ENCODE measurements around the gene EPG5.
A peak's percentile ranks its signal among the peaks of the same experiment; 100 is the strongest.
"Not testable (repeated sequence)": the region's sequence is repeated elsewhere in the genome, so short reads cannot be mapped to it uniquely, and the experiment has no call there.

EPG5 gene, protein sequence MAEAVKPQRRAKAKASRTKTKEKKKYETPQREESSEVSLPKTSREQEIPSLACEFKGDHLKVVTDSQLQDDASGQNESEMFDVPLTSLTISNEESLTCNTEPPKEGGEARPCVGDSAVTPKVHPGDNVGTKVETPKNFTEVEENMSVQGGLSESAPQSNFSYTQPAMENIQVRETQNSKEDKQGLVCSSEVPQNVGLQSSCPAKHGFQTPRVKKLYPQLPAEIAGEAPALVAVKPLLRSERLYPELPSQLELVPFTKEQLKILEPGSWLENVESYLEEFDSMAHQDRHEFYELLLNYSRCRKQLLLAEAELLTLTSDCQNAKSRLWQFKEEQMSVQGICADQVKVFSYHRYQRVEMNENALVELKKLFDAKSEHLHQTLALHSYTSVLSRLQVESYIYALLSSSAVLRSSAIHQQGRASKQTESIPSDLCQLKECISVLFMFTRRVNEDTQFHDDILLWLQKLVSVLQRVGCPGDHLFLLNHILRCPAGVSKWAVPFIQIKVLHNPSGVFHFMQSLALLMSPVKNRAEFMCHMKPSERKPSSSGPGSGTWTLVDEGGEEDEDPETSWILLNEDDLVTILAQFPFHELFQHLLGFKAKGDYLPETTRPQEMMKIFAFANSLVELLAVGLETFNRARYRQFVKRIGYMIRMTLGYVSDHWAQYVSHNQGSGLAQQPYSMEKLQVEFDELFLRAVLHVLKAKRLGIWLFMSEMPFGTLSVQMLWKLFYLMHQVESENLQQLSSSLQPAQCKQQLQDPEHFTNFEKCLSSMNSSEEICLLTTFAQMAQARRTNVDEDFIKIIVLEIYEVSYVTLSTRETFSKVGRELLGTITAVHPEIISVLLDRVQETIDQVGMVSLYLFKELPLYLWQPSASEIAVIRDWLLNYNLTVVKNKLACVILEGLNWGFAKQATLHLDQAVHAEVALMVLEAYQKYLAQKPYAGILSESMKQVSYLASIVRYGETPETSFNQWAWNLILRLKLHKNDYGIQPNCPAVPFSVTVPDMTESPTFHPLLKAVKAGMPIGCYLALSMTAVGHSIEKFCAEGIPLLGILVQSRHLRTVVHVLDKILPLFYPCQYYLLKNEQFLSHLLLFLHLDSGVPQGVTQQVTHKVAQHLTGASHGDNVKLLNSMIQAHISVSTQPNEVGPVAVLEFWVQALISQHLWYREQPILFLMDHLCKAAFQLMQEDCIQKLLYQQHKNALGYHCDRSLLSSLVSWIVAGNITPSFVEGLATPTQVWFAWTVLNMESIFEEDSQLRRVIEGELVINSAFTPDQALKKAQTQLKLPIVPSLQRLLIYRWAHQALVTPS (N-terminal part only)

GRCh38 chr18:45967007-45967706, at the start of gene EPG5:
TSS of gene EPG5 (minus strand) at chr18:45967329. CDS start at chr18:45967239, 90 bp downstream.
- DNase-seq, result peak; percentile 97

- peak; percentile 69 for DNase-seq
Measured at GRCh38 chr18:46013484-46014189, 46.5 kb upstream of the EPG5 start.

DNA sequence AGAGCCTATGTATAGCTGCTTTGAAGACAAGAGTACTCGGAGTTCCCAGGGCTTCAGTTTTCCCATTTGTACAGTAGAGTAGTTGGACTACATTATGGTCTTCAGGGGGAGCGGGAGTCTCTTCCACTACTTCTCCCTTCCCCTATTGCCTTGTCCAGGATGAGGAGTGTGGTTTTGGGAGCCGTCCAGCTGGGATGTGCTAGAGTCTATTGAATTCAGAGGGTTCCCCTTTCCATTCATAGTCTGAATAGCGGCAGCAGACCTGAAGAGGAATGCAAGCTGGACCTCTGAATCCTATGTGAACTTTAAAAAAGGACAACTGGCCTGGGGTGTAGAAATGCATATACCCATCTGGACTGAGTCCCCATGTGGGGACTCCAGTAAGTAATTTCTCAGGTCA, 43.5 kb upstream of the EPG5 start:
- no peak for DNase-seq

DNA sequence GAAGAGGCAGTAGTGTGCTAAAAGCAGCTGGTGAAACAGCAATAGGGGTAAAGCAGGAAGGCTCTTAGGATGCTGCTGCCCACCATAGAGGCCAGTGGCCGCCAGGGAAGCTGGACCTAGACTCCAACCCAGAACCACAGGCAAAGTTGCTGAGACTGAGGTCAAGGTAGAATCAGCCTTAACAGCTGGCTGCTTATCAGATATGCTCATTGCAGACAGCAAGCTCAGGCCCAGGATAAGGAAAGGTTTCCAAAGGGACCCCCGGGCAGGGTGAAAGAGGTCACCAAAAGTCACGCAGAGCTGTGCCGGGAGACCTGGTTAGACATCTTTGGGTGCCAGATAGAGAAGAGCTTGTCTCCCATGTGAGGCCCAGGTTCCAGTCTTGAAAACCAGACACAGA, 42.9 kb upstream of the EPG5 start:
- no peak for DNase-seq

- DNase-seq, result peak; percentile 63
Measured at GRCh38 chr18:46009125-46009840, 42.2 kb upstream of the EPG5 start.

DNA sequence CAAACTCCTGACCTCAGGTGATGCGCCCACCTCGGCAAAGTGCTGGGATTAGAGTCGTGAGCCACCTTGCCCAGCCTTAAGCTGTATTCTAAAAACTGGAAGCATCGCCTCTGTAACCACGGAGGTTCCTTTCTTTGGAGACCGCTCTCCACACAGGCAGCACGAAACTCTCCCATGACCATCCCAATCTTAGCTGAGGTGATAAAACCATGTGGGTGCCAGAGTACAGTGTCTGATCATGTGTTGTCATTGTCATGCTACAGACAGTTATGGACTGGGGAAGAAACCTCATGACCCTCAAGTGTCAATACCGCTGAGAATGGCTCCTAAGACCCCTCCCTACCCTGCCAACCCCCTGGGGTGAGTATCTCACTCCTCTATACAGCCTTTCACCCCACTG, 41.4 kb upstream of the EPG5 start:
- DNase-seq, result no peak

DNA sequence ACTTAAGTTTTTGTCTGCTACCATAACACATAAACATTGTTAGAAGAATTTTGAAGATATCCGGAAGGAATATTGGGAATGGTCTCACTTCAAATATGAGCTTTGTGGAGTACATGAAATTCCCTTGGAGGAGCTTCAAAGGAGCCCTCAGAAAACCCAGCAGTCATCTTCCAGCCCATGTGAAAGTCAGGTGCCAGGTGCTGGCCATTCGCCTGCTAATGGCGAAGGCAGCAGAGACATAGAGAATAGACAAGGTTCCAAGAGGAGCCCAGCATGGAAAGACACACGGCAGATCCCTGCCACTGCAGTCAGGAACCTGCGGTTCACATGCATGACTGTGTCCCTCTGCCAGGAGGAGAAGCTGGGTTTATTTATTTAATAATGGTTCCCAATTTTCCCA, 40.0 kb upstream of the EPG5 start:
- DNase-seq, result no peak

GRCh38 chr18:46002934-46003333, 35.8 kb upstream of the EPG5 start:
- no peak for DNase-seq

DNA sequence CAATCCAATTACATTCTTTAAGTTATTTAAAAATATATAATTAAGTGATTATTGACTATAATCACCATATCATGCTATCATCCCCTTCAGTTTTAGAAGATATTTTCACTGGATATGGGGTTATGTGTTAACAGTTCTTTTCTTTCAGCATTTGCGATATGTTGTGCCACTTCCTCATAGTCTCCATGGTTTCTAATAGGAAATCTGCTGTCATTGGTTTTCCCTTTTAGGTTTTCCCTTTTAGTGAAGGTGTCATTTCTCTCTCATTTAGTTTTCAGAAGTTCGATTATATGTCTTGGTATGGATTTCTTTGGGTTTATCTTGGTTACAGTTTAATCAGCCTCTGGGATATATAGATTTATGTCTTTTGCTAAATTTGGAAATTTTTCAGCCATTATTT, 34.8 kb upstream of the EPG5 start:
- peak; percentile 26 for DNase-seq

- DNase-seq, result peak; percentile 35
Measured at GRCh38 chr18:46001074-46001473, 33.9 kb upstream of the EPG5 start.

DNA sequence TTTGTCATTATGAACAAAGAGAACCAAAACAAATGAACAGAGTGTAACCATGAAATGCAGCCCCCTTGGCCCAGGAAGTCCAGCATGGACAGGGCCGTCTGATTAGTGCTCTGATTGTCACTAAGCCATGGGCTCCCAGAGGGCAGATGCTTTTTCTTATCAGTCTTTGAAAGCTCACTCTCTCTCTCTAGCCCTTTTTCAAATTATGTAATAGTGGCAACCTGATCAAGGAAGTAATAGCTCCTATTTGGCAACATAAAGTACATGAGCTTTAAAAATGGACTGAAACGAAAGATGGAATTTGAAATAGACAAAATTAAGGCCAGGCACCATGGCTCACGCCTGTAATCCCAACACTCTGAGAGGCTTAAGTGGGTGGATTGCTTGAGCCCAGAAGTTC, 32.4 kb upstream of the EPG5 start:
- DNase-seq, result peak; percentile 65

DNA sequence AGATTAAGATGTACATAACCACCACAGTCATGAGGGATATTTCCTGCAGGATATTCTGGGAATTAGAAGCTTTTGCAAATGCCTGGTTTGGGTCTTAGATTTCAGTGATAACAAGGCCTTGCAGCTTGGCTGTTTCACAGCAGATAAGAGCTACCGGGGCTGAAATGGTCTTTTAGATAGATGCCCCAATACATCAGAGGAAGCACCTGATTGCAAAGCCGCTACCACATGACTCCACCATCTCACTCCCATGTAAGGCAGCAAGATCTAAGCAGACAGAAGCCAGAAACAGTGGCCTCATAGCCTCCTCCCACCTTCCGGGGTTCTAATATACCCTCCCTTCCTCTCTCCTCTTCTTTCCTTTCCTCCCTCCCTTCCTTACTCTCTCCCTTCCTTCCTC, 31.1 kb upstream of the EPG5 start:
- DNase-seq, result peak; percentile 80

- peak; percentile 64 for DNase-seq
Measured at GRCh38 chr18:45997700-45998151, 30.6 kb upstream of the EPG5 start.

GRCh38 chr18:45995461-45995860, 28.3 kb upstream of the EPG5 start:
- no peak for DNase-seq

DNA sequence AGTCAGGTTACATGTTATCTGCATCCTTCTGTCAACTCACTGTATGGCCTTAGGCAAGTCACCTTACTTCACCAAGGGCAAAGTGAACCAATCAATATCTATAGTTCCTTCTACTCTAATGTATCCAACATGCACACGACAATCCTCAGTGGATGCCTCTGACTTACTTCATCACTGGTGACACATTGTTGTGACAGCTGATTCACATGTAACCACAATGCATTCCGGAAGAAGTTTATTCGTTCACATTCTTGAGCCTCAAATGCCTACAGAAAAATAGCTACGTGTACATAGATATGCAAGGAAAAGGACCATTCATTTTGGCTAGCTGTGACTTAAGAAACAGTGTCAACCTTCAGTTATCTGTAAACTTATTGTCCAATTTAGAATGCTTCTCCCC, 26.3 kb upstream of the EPG5 start:
- DNase-seq, result no peak

DNA sequence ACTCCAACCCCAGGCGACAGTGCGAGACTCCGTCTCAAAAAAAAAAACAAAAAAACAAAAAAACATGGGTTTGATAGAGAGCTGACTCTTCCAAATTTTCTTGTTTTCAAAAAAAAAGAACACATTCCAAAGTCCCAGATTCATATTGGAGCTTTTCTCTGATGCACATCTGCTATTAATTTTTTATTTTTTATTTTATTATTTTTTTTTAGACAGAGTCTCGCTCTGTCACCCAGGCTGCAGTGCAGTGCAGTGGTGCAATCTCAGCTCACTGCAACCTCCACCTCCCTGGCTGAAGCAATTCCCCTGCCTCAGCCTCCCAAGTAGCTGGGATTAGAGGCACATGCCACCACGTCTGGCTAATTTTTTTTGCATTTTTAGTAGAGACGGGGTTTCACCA, 25.4 kb upstream of the EPG5 start:
- not testable (repeated sequence) for DNase-seq

GRCh38 chr18:45991788-45992187, 24.7 kb upstream of the EPG5 start:
- no peak for DNase-seq

- no peak for DNase-seq
Measured at GRCh38 chr18:45984546-45985235, 17.6 kb upstream of the EPG5 start.

- DNase-seq, result no peak
Measured at GRCh38 chr18:45981821-45982220, 14.7 kb upstream of the EPG5 start.

- peak; percentile 55 for DNase-seq
Measured at GRCh38 chr18:45980229-45980628, 13.1 kb upstream of the EPG5 start.
